GM12891 (cell line): Measurements from ENCODE around the gene SLC4A4.

Source experiments
- DNase-seq: peaks from one replicate; pipeline ENCODE4 v3.0.0; 2011; ENCODE audit warnings: low spot score; ENCODE audit not compliant: insufficient read length
- FAIRE-seq: peaks from 2 replicates; lab custom pipeline; 2011; peaks lifted over from hg19 to GRCh38; lab: Jason Lieb, UNC
- PAX5 ChIP-seq: IDR thresholded peaks from 2 replicates; pipeline ENCODE4 v1.6.1; 2011; ENCODE audit warnings: low read length, moderate library complexity, mild to moderate bottlenecking; ENCODE audit not compliant: insufficient read depth, severe bottlenecking
- POLR2A ChIP-seq: IDR thresholded peaks from 2 replicates; pipeline ENCODE4 v1.6.1; 2011; ENCODE audit warnings: low read depth, low read length, control low read depth
- POLR2AphosphoS5 ChIP-seq: IDR thresholded peaks from 2 replicates; pipeline ENCODE4 v1.6.1; 2011; ENCODE audit warnings: low read depth, low read length, control low read depth
- POU2F2 ChIP-seq: IDR thresholded peaks from 2 replicates; pipeline ENCODE4 v1.6.1; 2011; ENCODE audit warnings: low read depth, mild to moderate bottlenecking, control low read depth, low read length, moderate library complexity
- SPI1 ChIP-seq: IDR thresholded peaks from 2 replicates; pipeline ENCODE4 v1.6.1; 2011; ENCODE audit warnings: low read depth, low read length, control low read depth
- TAF1 ChIP-seq: IDR thresholded peaks from 2 replicates; pipeline ENCODE4 v1.6.1; 2011; ENCODE audit warnings: low read depth, low read length, control low read depth

SLC4A4 gene

GRCh38 chr4:71303850-71304249 lies 35.0 kb upstream of the SLC4A4 start:
- FAIRE-seq (no peak), DNase-seq (no peak)
- TF ChIP-seq SPI1 (no peak), TAF1 (no peak), POU2F2 (no peak), PAX5 (no peak), POLR2AphosphoS5 (no peak), POLR2A (no peak)

GRCh38 chr4:71304289-71304850 lies 34.5 kb upstream of the SLC4A4 start:
- DNase-seq (no peak), FAIRE-seq (peak; percentile 9)
- TF ChIP-seq SPI1 (no peak), POU2F2 (no peak), POLR2A (no peak), POLR2AphosphoS5 (no peak), TAF1 (no peak), PAX5 (no peak)

GRCh38 chr4:71307729-71308128 lies 31.1 kb upstream of the SLC4A4 start:
- DNase-seq (no peak), FAIRE-seq (peak; percentile 35)
- TF ChIP-seq POLR2A (no peak), TAF1 (no peak), POU2F2 (no peak), SPI1 (no peak), POLR2AphosphoS5 (no peak), PAX5 (no peak)

- no peak for DNase-seq
- no peak for TF ChIP-seq PAX5
- no peak for TF ChIP-seq POLR2AphosphoS5
- no peak for TF ChIP-seq SPI1
- no peak for TF ChIP-seq POU2F2
- TF ChIP-seq TAF1: no peak
- no peak for TF ChIP-seq POLR2A
- FAIRE-seq: no peak
Measured at GRCh38 chr4:71322425-71322824, 16.4 kb upstream of the SLC4A4 start.

GRCh38 chr4:71333368-71333767 lies 5.5 kb upstream of the SLC4A4 start:
- no peak for FAIRE-seq
- DNase-seq: no peak
- TF ChIP-seq POLR2AphosphoS5: no peak
- no peak for TF ChIP-seq SPI1
- TF ChIP-seq PAX5: no peak
- no peak for TF ChIP-seq POU2F2
- no peak for TF ChIP-seq POLR2A
- no peak for TF ChIP-seq TAF1

- FAIRE-seq (no peak), DNase-seq (no peak)
- TF ChIP-seq PAX5 (no peak), TAF1 (no peak), SPI1 (no peak), POU2F2 (no peak), POLR2A (no peak), POLR2AphosphoS5 (no peak)
Measured at GRCh38 chr4:71333960-71334359, 4.9 kb upstream of the SLC4A4 start.

GRCh38 chr4:71334465-71334882 lies 4.3 kb upstream of the SLC4A4 start:
- DNase-seq (no peak), FAIRE-seq (no peak)
- no peak for TF ChIP-seq POLR2A
- TF ChIP-seq PAX5: no peak
- no peak for TF ChIP-seq POLR2AphosphoS5
- no peak for TF ChIP-seq TAF1
- TF ChIP-seq POU2F2: no peak
- no peak for TF ChIP-seq SPI1

GRCh38 chr4:71343670-71344466 lies 5.0 kb downstream of the SLC4A4 start:
- FAIRE-seq (no peak), DNase-seq (no peak)
- TF ChIP-seq POU2F2: no peak
- no peak for TF ChIP-seq PAX5
- TF ChIP-seq TAF1: no peak
- TF ChIP-seq SPI1: no peak
- TF ChIP-seq POLR2AphosphoS5: no peak
- TF ChIP-seq POLR2A: no peak

GRCh38 chr4:71346710-71347109 lies 7.9 kb downstream of the SLC4A4 start:
- no peak for DNase-seq
- TF ChIP-seq SPI1 (no peak), PAX5 (no peak), POLR2A (no peak), POU2F2 (no peak), POLR2AphosphoS5 (no peak), TAF1 (no peak)
- no peak for FAIRE-seq
